Activated CD8-positive, alpha-beta memory T cell treated with anti-CD3 and anti-CD28 coated beads, Interleukin-2, amount 50 U/mL, for 24 hours (primary cell): Measurements from ENCODE around the gene SPTBN1.

ENCODE experiments used
- DNase-seq: peaks from one replicate; pipeline ENCODE4 v3.0.0-alpha.2; 2020; ENCODE audit errors: extremely low read depth

The SPTBN1 gene

GRCh38 chr2:54610700-54611099 lies 154.6 kb downstream of the SPTBN1 start:
- no peak for DNase-seq

GRCh38 chr2:54611830-54612545 lies 155.9 kb downstream of the SPTBN1 start:
- no peak for DNase-seq

GRCh38 chr2:54613386-54613785 lies 157.3 kb downstream of the SPTBN1 start:
- no peak for DNase-seq

GRCh38 chr2:54613794-54614257 lies 157.7 kb downstream of the SPTBN1 start:
- DNase-seq: no peak

GRCh38 chr2:54614819-54615218 lies 158.7 kb downstream of the SPTBN1 start:
- no peak for DNase-seq

GRCh38 chr2:54615832-54616534 lies 159.9 kb downstream of the SPTBN1 start:
- no peak for DNase-seq

- no peak for DNase-seq
Observed at GRCh38 chr2:54617409-54617808, 161.3 kb downstream of the SPTBN1 start.

GRCh38 chr2:54618646-54619565 lies 162.8 kb downstream of the SPTBN1 start:
- DNase-seq: no peak

GRCh38 chr2:54619660-54620231 lies 163.6 kb downstream of the SPTBN1 start:
- DNase-seq: no peak

GRCh38 chr2:54620948-54621347 lies 164.8 kb downstream of the SPTBN1 start:
- DNase-seq: no peak

- DNase-seq: no peak
Observed at GRCh38 chr2:54624591-54625071, 168.5 kb downstream of the SPTBN1 start.

GRCh38 chr2:54626131-54626530 lies 170.0 kb downstream of the SPTBN1 start:
- no peak for DNase-seq

- no peak for DNase-seq
Observed at GRCh38 chr2:54626884-54627283, 170.8 kb downstream of the SPTBN1 start.

- DNase-seq: no peak
Observed at GRCh38 chr2:54627973-54628372, 171.8 kb downstream of the SPTBN1 start.

GRCh38 chr2:54628418-54628817 lies 172.3 kb downstream of the SPTBN1 start:
- DNase-seq: no peak

GRCh38 chr2:54628957-54629356 lies 172.8 kb downstream of the SPTBN1 start:
- DNase-seq: no peak

- DNase-seq: no peak
Observed at GRCh38 chr2:54629390-54629789, 173.3 kb downstream of the SPTBN1 start.

GRCh38 chr2:54629914-54630857 lies 174.1 kb downstream of the SPTBN1 start:
- DNase-seq: no peak

GRCh38 chr2:54630858-54631497 lies 174.9 kb downstream of the SPTBN1 start:
- DNase-seq: no peak

GRCh38 chr2:54631755-54632154 lies 175.6 kb downstream of the SPTBN1 start:
- no peak for DNase-seq
